Activated T-helper 9 cell treated with anti-CD3 and anti-CD28 coated beads, Interleukin-2, amount 50 U/mL, for 16 hours (primary cell): Measurements from ENCODE around the gene TNFSF8.

Experiments
- DNase-seq: peaks from one replicate; pipeline ENCODE4 v3.0.0-alpha.2; 2020; ENCODE audit warnings: low read depth

The TNFSF8 gene

GRCh38 chr9:114930056-114930812 is at the start of gene TNFSF8:
TSS of gene TNFSF8 (minus strand) at chr9:114930591. CDS start at chr9:114930303, 288 bp downstream.
- DNase-seq = peak; percentile 69

GRCh38 chr9:114973216-114973615 is 42.8 kb upstream of the TNFSF8 start:
- DNase-seq = no peak

- no peak for DNase-seq
Observed at GRCh38 chr9:114972510-114973136, 42.2 kb upstream of the TNFSF8 start.

GRCh38 chr9:114969269-114969668 is 38.9 kb upstream of the TNFSF8 start:
- DNase-seq = no peak

GRCh38 chr9:114968671-114969070 is 38.3 kb upstream of the TNFSF8 start:
- no peak for DNase-seq

- DNase-seq = no peak
Observed at GRCh38 chr9:114965564-114965963, 35.2 kb upstream of the TNFSF8 start.

GRCh38 chr9:114962809-114963208 is 32.4 kb upstream of the TNFSF8 start:
- DNase-seq = no peak

- DNase-seq = no peak
Observed at GRCh38 chr9:114960276-114960675, 29.9 kb upstream of the TNFSF8 start.

GRCh38 chr9:114958844-114959235 is 28.4 kb upstream of the TNFSF8 start:
- DNase-seq = no peak

- DNase-seq = peak; percentile 17
Observed at GRCh38 chr9:114958021-114958843, 27.8 kb upstream of the TNFSF8 start.

GRCh38 chr9:114957558-114957957 is 27.2 kb upstream of the TNFSF8 start:
- DNase-seq = no peak

GRCh38 chr9:114954956-114955582 is 24.7 kb upstream of the TNFSF8 start:
- DNase-seq = no peak

GRCh38 chr9:114953959-114954358 is 23.6 kb upstream of the TNFSF8 start:
- DNase-seq = no peak

- DNase-seq = no peak
Observed at GRCh38 chr9:114953046-114953445, 22.7 kb upstream of the TNFSF8 start.

GRCh38 chr9:114950761-114951160 is 20.4 kb upstream of the TNFSF8 start:
- no peak for DNase-seq

- no peak for DNase-seq
Observed at GRCh38 chr9:114947058-114947457, 16.7 kb upstream of the TNFSF8 start.

- no peak for DNase-seq
Observed at GRCh38 chr9:114945616-114946412, 15.4 kb upstream of the TNFSF8 start.

GRCh38 chr9:114941376-114941775 is 11.0 kb upstream of the TNFSF8 start:
- no peak for DNase-seq

GRCh38 chr9:114938687-114939575 is 8.5 kb upstream of the TNFSF8 start:
- no peak for DNase-seq

GRCh38 chr9:114937516-114937915 is 7.1 kb upstream of the TNFSF8 start:
- no peak for DNase-seq
